Small intestine (tissue), 7 donors: ENCODE data around the gene RBM39. TPM values are rescaled to one million over a fixed set of nuclear protein-coding genes. Genes with fewer than 3 reads are reported as not detected.

Experiments used
- DNase-seq, 2 donors: peaks; one replicate each; pipeline versions ENCODE4 v3.0.0 to v3.0.0-alpha.2; 2013
- FAIRE-seq: peaks from 2 replicates; lab custom pipeline; 2012; peaks lifted over from hg19 to GRCh38; lab: Jason Lieb, UNC
- H3K27ac ChIP-seq, 3 donors: one replicate each; pipeline ENCODE4 v1.5.1; 2013; ENCODE audit warnings: low read length in 2 of 3, mild to moderate bottlenecking in 2 of 3, control low read depth in 1 of 3, inconsistent platforms in 1 of 3, low read depth in 1 of 3, moderate library complexity in 1 of 3
- H3K27me3 ChIP-seq, 3 donors: one replicate each; pipeline ENCODE4 v1.6.1; 2013; ENCODE audit warnings: low read length in 3 of 3, inconsistent platforms in 1 of 3; ENCODE audit not compliant: control insufficient read depth in 3 of 3, insufficient read depth in 3 of 3
- H3K36me3 ChIP-seq, 3 donors: one replicate each; pipeline ENCODE4 v1.6.1; 2013; ENCODE audit warnings: low read length in 3 of 3, inconsistent platforms in 1 of 3, low read depth in 1 of 3, mild to moderate bottlenecking in 1 of 3, moderate library complexity in 1 of 3; ENCODE audit not compliant: control insufficient read depth in 3 of 3, insufficient read depth in 2 of 3
- H3K4me1 ChIP-seq, 3 donors: one replicate each; pipeline ENCODE4 v1.6.1; 2013; ENCODE audit warnings: low read length in 2 of 3, inconsistent platforms in 1 of 3, low read depth in 1 of 3, mild to moderate bottlenecking in 1 of 3, moderate library complexity in 1 of 3; ENCODE audit not compliant: control insufficient read depth in 3 of 3, insufficient read depth in 2 of 3
- H3K4me3 ChIP-seq, 3 donors: one replicate each; pipeline ENCODE4 v1.5.1; 2013; ENCODE audit warnings: low read length in 3 of 3, control low read depth in 1 of 3, inconsistent platforms in 1 of 3, low read depth in 1 of 3, mild to moderate bottlenecking in 1 of 3, moderate library complexity in 1 of 3
- H3K9me3 ChIP-seq, 2 donors: one replicate each; pipeline ENCODE4 v1.6.1; 2013; ENCODE audit warnings: low read depth in 1 of 2, low read length in 1 of 2; ENCODE audit not compliant: control insufficient read depth in 2 of 2, insufficient read depth in 1 of 2
- WGBS, 3 donors: extraction: QIAGEN DNeasy Blood & Tissue Kit; methylation state at CpG; one replicate each; pipeline ENCODE4 v1.1.7; 2013; 5-methylcytosine and 5-hydroxymethylcytosine counted together
- polyA plus RNA-seq, 4 donors: library from polyadenylated mRNA; stranded (reverse) in 3 of 4; unstranded in 1 of 4; fragments of 200-250 nt in 3 of 4; fragments of 120-200 nt in 1 of 4; gene quantifications; one replicate each; pipeline versions ENCODE4 v1.2.1 to v1.2.3, GENCODE V29; 2013
- donor health status: healthy with polysubstance abuse.
- donor health status: control.
- donor health status: control.
- donor health status: Bipolar disorder and iron deficiency.
- donor health status: healthy.

RBM39 gene
- polyA plus RNA-seq, 4 donors: 148 to 418 (median 215) TPM

GRCh38 chr20:35734777-35735649 lies 7.0 kb downstream of the RBM39 start:
- DNase-seq (no peak), FAIRE-seq (no peak)
- Histone ChIP-seq H3K4me3 (no peak overlapping the region), H3K27me3 (no peaks in the 10 kb centered on the region), H3K4me1 (peaks cover 2 to 9% (median 6%) of the 10 kb centered on the region in 3 donors), H3K27ac (no peak overlapping the region), H3K36me3 (peaks cover 18 to 38% (median 27%) of the 10 kb centered on the region in 3 donors), H3K9me3 (no peaks in the 10 kb centered on the region)
- 66 to 77% (median 69%) methylated on average over 4 of the region's 4 CpGs for WGBS, 3 donors

GRCh38 chr20:35734374-35734773 lies 7.7 kb downstream of the RBM39 start:
- FAIRE-seq: no peak
- no peak for DNase-seq
- H3K27me3 ChIP-seq: no peaks in the 10 kb centered on the region
- no peaks in the 10 kb centered on the region for H3K9me3 ChIP-seq
- peaks cover 19 to 37% (median 29%) of the 10 kb centered on the region in 3 donors for H3K36me3 ChIP-seq
- no peak overlapping the region for H3K27ac ChIP-seq
- no peak overlapping the region for H3K4me3 ChIP-seq
- H3K4me1 ChIP-seq: peaks cover 2 to 7% (median 5%) of the 10 kb centered on the region in 3 donors

- no peak for FAIRE-seq
- Histone ChIP-seq H3K36me3 (peaks cover 11 to 38% (median 22%) of the 10 kb centered on the region in 3 donors), H3K4me3 (no peak overlapping the region), H3K4me1 (peaks cover 0 to 5% (median 0%) of the 10 kb centered on the region in 3 donors), H3K9me3 (no peaks in the 10 kb centered on the region), H3K27me3 (no peaks in the 10 kb centered on the region), H3K27ac (no peak overlapping the region)
- no peak for DNase-seq
- WGBS, 3 donors: 28 to 44% (median 40%) methylated on average over 1 of the region's 1 CpG
Observed at GRCh38 chr20:35732644-35732982, 9.4 kb downstream of the RBM39 start.

- 88 to 90% (median 89%) methylated on average over 24 of the region's 24 CpGs for WGBS, 3 donors
- Histone ChIP-seq H3K27ac (no peak overlapping the region), H3K4me1 (peaks cover 0 to 5% (median 0%) of the 10 kb centered on the region in 3 donors), H3K9me3 (no peaks in the 10 kb centered on the region), H3K27me3 (no peaks in the 10 kb centered on the region), H3K36me3 (peaks cover 11 to 36% (median 24%) of the 10 kb centered on the region in 3 donors), H3K4me3 (no peak overlapping the region)
- DNase-seq (no peak), FAIRE-seq (no peak)
Observed at GRCh38 chr20:35731862-35732643, 10.0 kb downstream of the RBM39 start.

- H3K27me3 ChIP-seq: no peaks in the 10 kb centered on the region
- H3K4me3 ChIP-seq: no peak overlapping the region
- no peak overlapping the region for H3K27ac ChIP-seq
- no peak for FAIRE-seq
- WGBS, 3 donors: 52 to 63% (median 55%) methylated on average over 2 of the region's 2 CpGs
- peaks cover 0 to 5% (median 0%) of the 10 kb centered on the region in 3 donors for H3K4me1 ChIP-seq
- no peak for DNase-seq
- H3K36me3 ChIP-seq: peaks cover 15 to 36% (median 29%) of the 10 kb centered on the region in 3 donors
- no peaks in the 10 kb centered on the region for H3K9me3 ChIP-seq
Observed at GRCh38 chr20:35731469-35731788, 10.6 kb downstream of the RBM39 start.

- no peaks in the 10 kb centered on the region for H3K9me3 ChIP-seq
- H3K36me3 ChIP-seq: peaks cover 17 to 41% (median 26%) of the 10 kb centered on the region in 3 donors
- H3K27me3 ChIP-seq: no peaks in the 10 kb centered on the region
- 51 to 55% (median 53%) methylated on average over 4 of the region's 4 CpGs for WGBS, 3 donors
- FAIRE-seq (no peak), DNase-seq (no peak)
- H3K27ac ChIP-seq: no peak overlapping the region
- H3K4me3 ChIP-seq: no peak overlapping the region
- peaks cover 0 to 5% (median 0%) of the 10 kb centered on the region in 3 donors for H3K4me1 ChIP-seq
Observed at GRCh38 chr20:35730583-35731468, 11.2 kb downstream of the RBM39 start.

- peaks cover 20 to 48% (median 29%) of the 10 kb centered on the region in 3 donors for H3K36me3 ChIP-seq
- H3K4me3 ChIP-seq: no peak overlapping the region
- H3K4me1 ChIP-seq: peaks cover 0 to 5% (median 0%) of the 10 kb centered on the region in 3 donors
- no peak for FAIRE-seq
- no peaks in the 10 kb centered on the region for H3K9me3 ChIP-seq
- DNase-seq: no peak
- WGBS, 3 donors: 69 to 82% (median 79%) methylated on average over 2 of the region's 2 CpGs
- H3K27ac ChIP-seq: no peak overlapping the region
- H3K27me3 ChIP-seq: no peaks in the 10 kb centered on the region
Observed at GRCh38 chr20:35729836-35730582, 12.1 kb downstream of the RBM39 start.
